Measurements from ENCODE around the gene SYT14. TPM values are rescaled to one million over a fixed set of nuclear protein-coding genes. Genes with fewer than 3 reads are reported as not detected.
"Not testable (repeated sequence)": the region's sequence is repeated elsewhere in the genome, so short reads cannot be mapped to it uniquely, and the experiment has no call there.

The SYT14 gene
- total RNA-seq, result not detected

GRCh38 chr1:209937996-209938959, at the start of gene SYT14:
Gene SYT14 (plus strand): TSS chr1:209938217. CDS start chr1:209938265, 48 bp downstream.
- Histone ChIP-seq H3K36me3 (no peaks in the 10 kb centered on the region), H3K27me3 (replicated peaks; ENCODE audit: insufficient read depth) (peaks cover 7% of the 10 kb centered on the region), H3K9me3 (no peaks in the 10 kb centered on the region), H3K27ac (no peak within 1 kb of the TSS), H3K4me1 (ENCODE audit: control insufficient read depth in 1 of 2, low read depth in 2 of 2) (no peaks in the 10 kb centered on the region), H3K4me3 (peak within 1 kb of the TSS; percentile 25)
- ATAC-seq (ENCODE audit: insufficient number of reproducible peaks, low FRiP score, low read depth) (no peak), DNase-seq (ENCODE audit: low spot score) (no peak)
- TF ChIP-seq, protein P1, sequence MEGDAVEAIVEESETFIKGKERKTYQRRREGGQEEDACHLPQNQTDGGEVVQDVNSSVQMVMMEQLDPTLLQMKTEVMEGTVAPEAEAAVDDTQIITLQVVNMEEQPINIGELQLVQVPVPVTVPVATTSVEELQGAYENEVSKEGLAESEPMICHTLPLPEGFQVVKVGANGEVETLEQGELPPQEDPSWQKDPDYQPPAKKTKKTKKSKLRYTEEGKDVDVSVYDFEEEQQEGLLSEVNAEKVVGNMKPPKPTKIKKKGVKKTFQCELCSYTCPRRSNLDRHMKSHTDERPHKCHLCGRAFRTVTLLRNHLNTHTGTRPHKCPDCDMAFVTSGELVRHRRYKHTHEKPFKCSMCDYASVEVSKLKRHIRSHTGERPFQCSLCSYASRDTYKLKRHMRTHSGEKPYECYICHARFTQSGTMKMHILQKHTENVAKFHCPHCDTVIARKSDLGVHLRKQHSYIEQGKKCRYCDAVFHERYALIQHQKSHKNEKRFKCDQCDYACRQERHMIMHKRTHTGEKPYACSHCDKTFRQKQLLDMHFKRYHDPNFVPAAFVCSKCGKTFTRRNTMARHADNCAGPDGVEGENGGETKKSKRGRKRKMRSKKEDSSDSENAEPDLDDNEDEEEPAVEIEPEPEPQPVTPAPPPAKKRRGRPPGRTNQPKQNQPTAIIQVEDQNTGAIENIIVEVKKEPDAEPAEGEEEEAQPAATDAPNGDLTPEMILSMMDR (IDR thresholded peaks at IDR 0.05), result no peak

GRCh38 chr1:209888291-209889076, 49.5 kb upstream of the SYT14 start:
- ATAC-seq (ENCODE audit: insufficient number of reproducible peaks, low FRiP score, low read depth); H3K27me3 ChIP-seq (replicated peaks; ENCODE audit: insufficient read depth); H3K4me3 ChIP-seq; DNase-seq (ENCODE audit: low spot score); H3K36me3 ChIP-seq; H3K27ac ChIP-seq; H3K4me1 ChIP-seq (ENCODE audit: control insufficient read depth in 1 of 2, low read depth in 2 of 2); H3K9me3 ChIP-seq: not testable (repeated sequence)

DNA sequence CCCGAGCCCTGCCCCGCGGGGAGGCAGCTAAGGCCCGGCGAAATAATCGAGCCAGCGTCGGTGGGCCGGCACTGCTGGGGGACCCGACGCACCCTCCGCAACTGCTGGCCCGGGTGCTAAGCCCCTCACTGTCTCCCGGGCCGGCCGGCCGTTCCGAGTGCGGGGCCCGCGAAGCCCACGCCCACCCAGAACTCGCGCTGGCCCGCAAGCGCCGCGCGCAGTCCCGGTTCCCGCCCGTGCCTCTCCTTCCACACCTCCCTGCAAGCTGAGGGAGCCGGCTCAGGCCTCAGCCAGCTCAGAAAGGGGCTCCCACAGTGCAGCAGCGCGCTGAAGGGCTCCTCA, 49.0 kb upstream of the SYT14 start:
- H3K9me3 ChIP-seq, result no peaks in the 10 kb centered on the region
- no peaks in the 10 kb centered on the region for H3K27me3 ChIP-seq (replicated peaks; ENCODE audit: insufficient read depth)
- H3K27ac ChIP-seq, result no peak overlapping the region
- peaks cover 0 to 8% of the 10 kb centered on the region in 2 donors for H3K4me1 ChIP-seq (ENCODE audit: control insufficient read depth in 1 of 2, low read depth in 2 of 2)
- ATAC-seq (ENCODE audit: insufficient number of reproducible peaks, low FRiP score, low read depth), result no peak
- no peak for DNase-seq (ENCODE audit: low spot score)
- TF ChIP-seq, protein P1 (IDR thresholded peaks at IDR 0.05), result no peak
- no peaks in the 10 kb centered on the region for H3K36me3 ChIP-seq
- no peak overlapping the region for H3K4me3 ChIP-seq

DNA sequence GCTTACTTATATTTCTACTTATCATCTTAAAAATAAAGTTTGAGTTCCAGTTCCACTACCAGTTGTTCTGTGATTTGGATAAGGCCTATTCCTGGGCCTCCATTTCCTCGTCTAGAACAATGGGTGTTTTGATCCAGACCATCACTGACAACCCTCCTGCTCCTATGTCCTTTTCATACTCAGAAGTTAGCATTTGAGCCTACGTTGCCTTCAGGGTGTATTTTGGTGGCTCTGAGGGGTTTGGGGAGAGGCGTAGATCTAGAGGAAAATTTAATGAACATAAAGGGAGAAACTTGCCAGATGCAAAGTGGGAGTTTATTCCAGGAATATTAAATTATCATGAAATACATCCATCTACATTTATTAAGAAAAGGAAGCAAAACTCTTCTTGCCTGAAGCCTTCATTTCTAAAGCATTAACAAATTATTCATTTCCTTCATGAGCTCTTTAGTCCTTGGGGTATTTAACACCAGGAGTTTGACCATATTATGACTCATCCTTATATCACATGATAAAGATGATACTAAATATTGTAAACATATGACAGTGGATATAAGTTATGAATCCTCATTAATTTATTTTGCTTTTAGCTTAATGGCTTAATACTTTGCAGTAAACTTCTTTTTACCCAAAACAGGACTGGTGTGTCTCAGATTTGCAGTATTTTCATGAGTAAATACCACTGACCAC, 47.2 kb upstream of the SYT14 start:
- Histone ChIP-seq H3K4me3 (no peak overlapping the region), H3K27me3 (replicated peaks; ENCODE audit: insufficient read depth) (no peaks in the 10 kb centered on the region), H3K9me3 (no peaks in the 10 kb centered on the region), H3K27ac (no peak overlapping the region), H3K36me3 (no peaks in the 10 kb centered on the region), H3K4me1 (ENCODE audit: control insufficient read depth in 1 of 2, low read depth in 2 of 2) (no peaks in the 10 kb centered on the region)
- DNase-seq (ENCODE audit: low spot score), result no peak
- TF ChIP-seq, protein P1 (IDR thresholded peaks at IDR 0.05), result no peak
- ATAC-seq (ENCODE audit: insufficient number of reproducible peaks, low FRiP score, low read depth), result no peak

DNA sequence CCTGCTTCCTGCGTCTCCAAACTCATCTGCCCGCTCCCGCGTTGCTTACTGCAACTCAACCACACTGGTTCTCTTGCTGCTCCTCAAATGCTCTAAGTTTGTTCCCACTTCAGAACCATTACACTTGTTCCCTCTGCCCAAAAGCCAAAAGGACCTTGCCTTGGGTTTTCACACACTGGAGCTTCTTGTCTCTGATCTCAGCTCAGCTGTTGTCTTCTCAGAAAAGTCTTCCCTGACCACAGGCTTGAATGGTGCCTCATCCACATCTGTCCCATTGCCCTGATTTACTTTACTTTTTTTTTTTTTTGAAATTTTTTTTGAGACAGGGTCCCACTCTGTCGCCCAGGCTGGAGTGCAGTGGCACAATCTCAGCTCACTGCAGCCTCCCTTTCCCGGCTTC, 44.3 kb upstream of the SYT14 start:
- DNase-seq (ENCODE audit: low spot score), result no peak
- no peak for ATAC-seq (ENCODE audit: insufficient number of reproducible peaks, low FRiP score, low read depth)
- Histone ChIP-seq H3K36me3 (no peaks in the 10 kb centered on the region), H3K4me1 (ENCODE audit: control insufficient read depth in 1 of 2, low read depth in 2 of 2) (no peaks in the 10 kb centered on the region), H3K4me3 (no peak overlapping the region), H3K27ac (no peak overlapping the region), H3K27me3 (replicated peaks; ENCODE audit: insufficient read depth) (no peaks in the 10 kb centered on the region), H3K9me3 (no peaks in the 10 kb centered on the region)
- TF ChIP-seq, protein P1 (IDR thresholded peaks at IDR 0.05), result no peak
